SH-SY5Y (cell line): Measurements from ENCODE around the gene SLX4IP.

Experiments
- GATA2 ChIP-seq: IDR thresholded peaks from 2 replicates; pipeline ENCODE4 v1.6.1; 2011; ENCODE audit warnings: mild to moderate bottlenecking, low read depth, low read length
- GATA3 ChIP-seq: IDR thresholded peaks from 2 replicates; pipeline ENCODE4 v1.6.1; 2011; ENCODE audit warnings: low read depth, mild to moderate bottlenecking, low read length, moderate library complexity

DNA sequence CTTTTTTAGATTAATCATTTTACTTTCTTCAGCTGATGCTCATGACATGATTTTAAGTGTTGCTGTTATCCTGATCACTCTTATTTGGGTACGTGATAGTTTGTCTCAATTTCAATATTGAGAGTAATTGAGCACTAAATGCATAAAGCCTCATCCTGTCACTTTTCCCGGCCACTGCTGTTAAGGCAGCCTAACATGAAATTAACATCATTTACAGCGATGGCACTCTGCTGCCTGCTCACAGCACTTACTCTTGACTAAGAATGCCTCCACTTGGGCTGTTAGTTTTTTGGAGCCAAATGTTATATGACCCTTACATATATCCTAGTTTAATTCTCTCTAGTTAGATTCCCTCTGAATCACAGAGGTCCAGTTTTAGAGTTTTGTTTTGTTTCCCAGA, 107.3 kb downstream of the SLX4IP start:
- no peak for TF ChIP-seq GATA3
- TF ChIP-seq GATA2, result no peak
